ENCODE results near the gene NACC1.

- TF ChIP-seq CTCF (IDR thresholded peaks at IDR 0.05; ENCODE audit: low read depth, low read length, missing input control) = no peak
- TF ChIP-seq MAX (IDR thresholded peaks at IDR 0.05) = no peak
- TF ChIP-seq YY1 (IDR thresholded peaks at IDR 0.05) = no peak
- no peak for TF ChIP-seq RAD21 (IDR thresholded peaks at IDR 0.05)
These were observed 25.9 kb upstream of the NACC1 start for GRCh38 chr19:13092158-13092543.
